GM12878 (cell line): ENCODE data around the gene C6orf62. TPM values are rescaled to one million over a fixed set of nuclear protein-coding genes. Genes with fewer than 3 reads are reported as not detected.

ENCODE experiments used
- ASH2L ChIP-seq: fragments of 300-600, 200-600 bp; sonication (generic); IDR thresholded peaks from 2 replicates; pipeline ENCODE4 v1.6.1; 2017; ENCODE audit warnings: low read depth, mild to moderate bottlenecking, borderline replicate concordance
- BCL11A ChIP-seq: IDR thresholded peaks from 2 replicates; pipeline ENCODE4 v1.6.1; 2011; ENCODE audit warnings: low read depth, low read length
- EGR1 ChIP-seq, 2 experiments: IDR thresholded peaks; 1 replicate in 1 of 2; 2 replicates in 1 of 2; pipeline ENCODE4 v1.6.1; 2011 to 2012; ENCODE audit warnings: low read depth in 2 of 2, low read length in 2 of 2, borderline replicate concordance in 1 of 2, mild to moderate bottlenecking in 1 of 2, moderate library complexity in 1 of 2
- EP300 ChIP-seq, 2 experiments: fragments of 150-350 bp in 1 of 2; IDR thresholded peaks; 2 replicates each; pipeline ENCODE4 v1.6.1; 2011 to 2012; ENCODE audit warnings: low read depth in 2 of 2, low read length in 2 of 2, borderline replicate concordance in 1 of 2, improper control_type of control experiment in 1 of 2, inconsistent platforms in 1 of 2; ENCODE audit not compliant: control insufficient read depth in 1 of 2
- FOXK2 ChIP-seq: fragments of 450-650 bp; IDR thresholded peaks from 2 replicates; pipeline ENCODE4 v1.6.1; 2017; ENCODE audit warnings: mild to moderate bottlenecking, moderate library complexity
- GABPA ChIP-seq: IDR thresholded peaks from 2 replicates; pipeline ENCODE4 v1.6.1; 2014; ENCODE audit warnings: antibody characterized with exemption, low read depth, mild to moderate bottlenecking, inconsistent platforms
- KDM1A ChIP-seq: fragments of 200-600 bp; sonication (generic); IDR thresholded peaks from 2 replicates; pipeline ENCODE4 v1.6.1; 2016; ENCODE audit warnings: borderline replicate concordance
- MTA3 ChIP-seq: IDR thresholded peaks from 2 replicates; pipeline ENCODE4 v1.6.1; 2012; ENCODE audit warnings: low read length, inconsistent platforms, borderline replicate concordance
- NR2C2 ChIP-seq: IDR thresholded peaks from 2 replicates; pipeline ENCODE4 v1.6.1; 2011; ENCODE audit warnings: borderline replicate concordance, low read depth; ENCODE audit not compliant: control insufficient read depth, insufficient read length
- POLR2A ChIP-seq: IDR thresholded peaks from 2 replicates; pipeline ENCODE4 v1.6.1; 2011; ENCODE audit warnings: low read depth, mild to moderate bottlenecking, low read length
- POLR2AphosphoS2 ChIP-seq: IDR thresholded peaks from 2 replicates; pipeline ENCODE4 v1.6.1; 2011; ENCODE audit warnings: low read depth, mild to moderate bottlenecking, low read length, improper control_type of control experiment, moderate library complexity
- POU2F2 ChIP-seq: IDR thresholded peaks from 3 replicates; pipeline ENCODE4 v1.6.1; 2011; ENCODE audit warnings: low read depth, mild to moderate bottlenecking, low read length, borderline replicate concordance
- RB1 ChIP-seq: fragments of 450-650 bp; formaldehyde crosslinking; IDR thresholded peaks from 2 replicates; pipeline ENCODE4 v1.6.1; 2017; ENCODE audit warnings: mild to moderate bottlenecking, borderline replicate concordance
- SMAD1 ChIP-seq: fragments of 450-650 bp; IDR thresholded peaks from 2 replicates; pipeline ENCODE4 v1.6.1; 2018; ENCODE audit warnings: mild to moderate bottlenecking, low read depth; ENCODE audit not compliant: partially characterized antibody
- SRF ChIP-seq, 2 experiments: IDR thresholded peaks; 2 replicates each; pipeline ENCODE4 v1.6.1; 2011; ENCODE audit warnings: low read depth in 2 of 2, low read length in 2 of 2, mild to moderate bottlenecking in 1 of 2, moderate library complexity in 1 of 2
- STAT1 ChIP-seq: fragments of 450-650 bp; conservative IDR thresholded peaks from 2 replicates; pipeline ENCODE4 v1.6.1; 2014; ENCODE audit warnings: antibody characterized with exemption, mild to moderate bottlenecking
- ZNF24 ChIP-seq: fragments of 450-650 bp; IDR thresholded peaks from 2 replicates; pipeline ENCODE4 v1.6.1; 2017; ENCODE audit warnings: antibody characterized with exemption, mild to moderate bottlenecking
- ZNF274 ChIP-seq: IDR thresholded peaks from one replicate; pipeline ENCODE4 v1.8.0; 2011; ENCODE audit not compliant: insufficient read length, insufficient read depth
- ZNF622 ChIP-seq: fragments of 450-650 bp; IDR thresholded peaks from 2 replicates; pipeline ENCODE4 v1.6.1; 2017; ENCODE audit warnings: mild to moderate bottlenecking, inconsistent platforms
- polyA plus RNA-seq, 11 experiments: library from polyadenylated mRNA; depleted of rRNA in 4 of 11; unstranded in 6 of 11; stranded (reverse) in 5 of 11; fragments of >200 nt; fragmentation: Nextera tagmentation in 4 of 11; fragmentation: Illumina TruSeq in 1 of 11; extraction: Ambion mirVana in 4 of 11; extraction: Trizol in 1 of 11; gene quantifications; 1 replicate in 1 of 11; 2 replicates in 10 of 11; pipeline versions ENCODE4 v1.2.1 to v1.2.3, GENCODE V29; 2011 to 2016; ENCODE audit warnings: inconsistent platforms in 2 of 11, missing spikeins in 2 of 11, low read depth in 1 of 11
- total RNA-seq, 4 experiments: library from RNA; depleted of rRNA in 3 of 4; stranded (reverse); fragments of >200 nt in 3 of 4; fragmentation: Illumina TruSeq in 1 of 4; extraction: Trizol in 1 of 4; gene quantifications; 2 replicates each; pipeline versions ENCODE4 v1.2.1 to v1.2.3, GENCODE V29; 2013 to 2021
- TF ChIP-seq, protein P1 (sequence below): fragments of 450-650 bp; IDR thresholded peaks from 2 replicates; pipeline ENCODE4 v1.6.1; 2017; ENCODE audit warnings: mild to moderate bottlenecking, moderate library complexity
- TF ChIP-seq, protein P2 (sequence below): IDR thresholded peaks from 2 replicates; pipeline ENCODE4 v1.6.1; 2011; ENCODE audit warnings: low read depth, low read length, improper control_type of control experiment, borderline replicate concordance
- TF ChIP-seq, protein P3 (sequence below): fragments of 450-650 bp; IDR thresholded peaks from 2 replicates; pipeline ENCODE4 v1.6.1; 2017; ENCODE audit warnings: low read depth, mild to moderate bottlenecking, moderate library complexity

Gene C6orf62
- total and polyA plus RNA-seq, 10 of the 15 experiments (the other 5 are each of a cell fraction or from before 2014, with no cell fraction given) = 55.6 to 565 (median 126) TPM

DNA sequence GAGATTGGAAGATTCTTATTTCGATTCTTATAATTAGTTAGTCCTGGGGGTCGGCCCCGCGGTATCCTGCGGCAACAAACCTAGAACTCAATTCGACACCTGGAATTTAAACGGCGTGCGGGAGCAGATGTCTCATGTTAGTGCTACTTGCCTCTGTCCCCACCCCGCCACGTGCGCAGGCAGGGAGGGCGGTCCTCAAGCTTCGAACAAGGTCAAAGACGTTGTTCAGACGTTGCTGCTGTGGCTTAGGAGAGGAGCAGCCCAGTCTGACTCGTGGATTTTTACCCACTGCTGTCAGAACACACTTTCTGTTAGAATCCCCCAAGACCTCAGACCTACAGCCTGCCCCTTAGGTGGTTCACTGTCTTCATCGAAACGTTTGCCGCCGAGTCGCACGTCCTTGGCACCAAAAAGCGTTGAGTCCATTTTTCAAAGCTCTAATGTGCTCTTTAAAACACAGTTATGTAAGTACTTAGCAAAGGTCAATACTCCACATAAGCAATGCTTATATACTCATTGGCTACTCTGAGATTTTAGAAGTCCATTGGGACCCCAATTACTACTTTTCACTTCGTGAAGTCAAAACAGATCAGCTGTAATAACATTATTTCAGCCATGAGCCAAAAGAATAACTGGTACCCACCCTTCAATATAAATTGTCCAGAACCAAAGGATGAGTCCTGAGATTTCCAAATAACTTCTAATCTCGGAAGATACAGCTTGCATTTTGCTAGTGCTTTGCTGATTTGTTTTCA lies 2.7 kb upstream of the C6orf62 start (continued):
- no peak for TF ChIP-seq MTA3
- no peak for TF ChIP-seq ZNF274
- no peak for TF ChIP-seq NR2C2
- TF ChIP-seq, protein P1, sequence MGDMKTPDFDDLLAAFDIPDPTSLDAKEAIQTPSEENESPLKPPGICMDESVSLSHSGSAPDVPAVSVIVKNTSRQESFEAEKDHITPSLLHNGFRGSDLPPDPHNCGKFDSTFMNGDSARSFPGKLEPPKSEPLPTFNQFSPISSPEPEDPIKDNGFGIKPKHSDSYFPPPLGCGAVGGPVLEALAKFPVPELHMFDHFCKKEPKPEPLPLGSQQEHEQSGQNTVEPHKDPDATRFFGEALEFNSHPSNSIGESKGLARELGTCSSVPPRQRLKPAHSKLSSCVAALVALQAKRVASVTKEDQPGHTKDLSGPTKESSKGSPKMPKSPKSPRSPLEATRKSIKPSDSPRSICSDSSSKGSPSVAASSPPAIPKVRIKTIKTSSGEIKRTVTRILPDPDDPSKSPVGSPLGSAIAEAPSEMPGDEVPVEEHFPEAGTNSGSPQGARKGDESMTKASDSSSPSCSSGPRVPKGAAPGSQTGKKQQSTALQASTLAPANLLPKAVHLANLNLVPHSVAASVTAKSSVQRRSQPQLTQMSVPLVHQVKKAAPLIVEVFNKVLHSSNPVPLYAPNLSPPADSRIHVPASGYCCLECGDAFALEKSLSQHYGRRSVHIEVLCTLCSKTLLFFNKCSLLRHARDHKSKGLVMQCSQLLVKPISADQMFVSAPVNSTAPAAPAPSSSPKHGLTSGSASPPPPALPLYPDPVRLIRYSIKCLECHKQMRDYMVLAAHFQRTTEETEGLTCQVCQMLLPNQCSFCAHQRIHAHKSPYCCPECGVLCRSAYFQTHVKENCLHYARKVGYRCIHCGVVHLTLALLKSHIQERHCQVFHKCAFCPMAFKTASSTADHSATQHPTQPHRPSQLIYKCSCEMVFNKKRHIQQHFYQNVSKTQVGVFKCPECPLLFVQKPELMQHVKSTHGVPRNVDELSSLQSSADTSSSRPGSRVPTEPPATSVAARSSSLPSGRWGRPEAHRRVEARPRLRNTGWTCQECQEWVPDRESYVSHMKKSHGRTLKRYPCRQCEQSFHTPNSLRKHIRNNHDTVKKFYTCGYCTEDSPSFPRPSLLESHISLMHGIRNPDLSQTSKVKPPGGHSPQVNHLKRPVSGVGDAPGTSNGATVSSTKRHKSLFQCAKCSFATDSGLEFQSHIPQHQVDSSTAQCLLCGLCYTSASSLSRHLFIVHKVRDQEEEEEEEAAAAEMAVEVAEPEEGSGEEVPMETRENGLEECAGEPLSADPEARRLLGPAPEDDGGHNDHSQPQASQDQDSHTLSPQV = no peak
- no peak for TF ChIP-seq ASH2L
- TF ChIP-seq GABPA = no peak
- TF ChIP-seq FOXK2 = no peak
- no peak for TF ChIP-seq EGR1 (IDR thresholded peaks at IDR 0.05; ENCODE audit: borderline replicate concordance in 1 of 2, low read depth in 2 of 2, low read length in 2 of 2)
- TF ChIP-seq SRF (IDR thresholded peaks at IDR 0.05; ENCODE audit: low read depth in 2 of 2, low read length in 2 of 2) = no peak
- no peak for TF ChIP-seq ZNF622
- TF ChIP-seq STAT1 = 0 out of 2 replicates have a peak, but pooled peaks have one; percentile 62
- peak; percentile 88 for TF ChIP-seq SMAD1
- TF ChIP-seq, protein P2, sequence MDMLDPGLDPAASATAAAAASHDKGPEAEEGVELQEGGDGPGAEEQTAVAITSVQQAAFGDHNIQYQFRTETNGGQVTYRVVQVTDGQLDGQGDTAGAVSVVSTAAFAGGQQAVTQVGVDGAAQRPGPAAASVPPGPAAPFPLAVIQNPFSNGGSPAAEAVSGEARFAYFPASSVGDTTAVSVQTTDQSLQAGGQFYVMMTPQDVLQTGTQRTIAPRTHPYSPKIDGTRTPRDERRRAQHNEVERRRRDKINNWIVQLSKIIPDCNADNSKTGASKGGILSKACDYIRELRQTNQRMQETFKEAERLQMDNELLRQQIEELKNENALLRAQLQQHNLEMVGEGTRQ = no peak; the same call in 1 of the 2 replicates
- TF ChIP-seq, protein P3, sequence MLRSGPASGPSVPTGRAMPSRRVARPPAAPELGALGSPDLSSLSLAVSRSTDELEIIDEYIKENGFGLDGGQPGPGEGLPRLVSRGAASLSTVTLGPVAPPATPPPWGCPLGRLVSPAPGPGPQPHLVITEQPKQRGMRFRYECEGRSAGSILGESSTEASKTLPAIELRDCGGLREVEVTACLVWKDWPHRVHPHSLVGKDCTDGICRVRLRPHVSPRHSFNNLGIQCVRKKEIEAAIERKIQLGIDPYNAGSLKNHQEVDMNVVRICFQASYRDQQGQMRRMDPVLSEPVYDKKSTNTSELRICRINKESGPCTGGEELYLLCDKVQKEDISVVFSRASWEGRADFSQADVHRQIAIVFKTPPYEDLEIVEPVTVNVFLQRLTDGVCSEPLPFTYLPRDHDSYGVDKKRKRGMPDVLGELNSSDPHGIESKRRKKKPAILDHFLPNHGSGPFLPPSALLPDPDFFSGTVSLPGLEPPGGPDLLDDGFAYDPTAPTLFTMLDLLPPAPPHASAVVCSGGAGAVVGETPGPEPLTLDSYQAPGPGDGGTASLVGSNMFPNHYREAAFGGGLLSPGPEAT = no peak
- TF ChIP-seq EP300 (IDR thresholded peaks at IDR 0.05; ENCODE audit: borderline replicate concordance in 1 of 2, control insufficient read depth in 1 of 2, low read depth in 2 of 2, low read length in 2 of 2) = peak; percentile 27 to 31; a peak in 1 of 4 replicates
- TF ChIP-seq POLR2A = peak; percentile 97
- TF ChIP-seq POU2F2 = peak; percentile 87
- no peak for TF ChIP-seq KDM1A
- TF ChIP-seq RB1 = peak; percentile 54; the same call in 1 of the 2 replicates
- TF ChIP-seq POLR2AphosphoS2 = peak; percentile 94
- no peak for TF ChIP-seq ZNF24
- TF ChIP-seq BCL11A = no peak
